NK-92 (cell line): ENCODE measurements around the gene FOXC2.

Experiments
- DNase-seq: peaks from one replicate; lab custom pipeline; 2025; ENCODE audit not compliant: unreplicated experiment; lab: John Stamatoyannopoulos, UW

FOXC2 gene

DNA sequence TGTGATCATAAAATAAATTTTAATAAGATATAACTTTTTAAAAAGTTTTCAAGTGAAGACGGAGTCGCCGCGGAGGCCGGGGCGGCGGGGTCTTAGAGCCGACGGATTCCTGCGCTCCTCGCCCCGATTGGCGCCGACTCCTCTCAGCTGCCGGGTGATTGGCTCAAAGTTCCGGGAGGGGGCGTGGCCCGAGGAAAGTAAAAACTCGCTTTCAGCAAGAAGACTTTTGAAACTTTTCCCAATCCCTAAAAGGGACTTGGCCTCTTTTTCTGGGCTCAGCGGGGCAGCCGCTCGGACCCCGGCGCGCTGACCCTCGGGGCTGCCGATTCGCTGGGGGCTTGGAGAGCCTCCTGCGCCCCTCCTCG is at the start of gene FOXC2:
TSS of gene FOXC2 (plus strand) at position 229 of the 365 bp plus-strand sequence. CDS start 507 bp downstream, outside the sequence.
- DNase-seq, result no peak

- no peak for DNase-seq
Measured at GRCh38 chr16:86517033-86517432, 49.6 kb upstream of the FOXC2 start.

- no peak for DNase-seq
Measured at GRCh38 chr16:86517652-86518258, 48.9 kb upstream of the FOXC2 start.

DNA sequence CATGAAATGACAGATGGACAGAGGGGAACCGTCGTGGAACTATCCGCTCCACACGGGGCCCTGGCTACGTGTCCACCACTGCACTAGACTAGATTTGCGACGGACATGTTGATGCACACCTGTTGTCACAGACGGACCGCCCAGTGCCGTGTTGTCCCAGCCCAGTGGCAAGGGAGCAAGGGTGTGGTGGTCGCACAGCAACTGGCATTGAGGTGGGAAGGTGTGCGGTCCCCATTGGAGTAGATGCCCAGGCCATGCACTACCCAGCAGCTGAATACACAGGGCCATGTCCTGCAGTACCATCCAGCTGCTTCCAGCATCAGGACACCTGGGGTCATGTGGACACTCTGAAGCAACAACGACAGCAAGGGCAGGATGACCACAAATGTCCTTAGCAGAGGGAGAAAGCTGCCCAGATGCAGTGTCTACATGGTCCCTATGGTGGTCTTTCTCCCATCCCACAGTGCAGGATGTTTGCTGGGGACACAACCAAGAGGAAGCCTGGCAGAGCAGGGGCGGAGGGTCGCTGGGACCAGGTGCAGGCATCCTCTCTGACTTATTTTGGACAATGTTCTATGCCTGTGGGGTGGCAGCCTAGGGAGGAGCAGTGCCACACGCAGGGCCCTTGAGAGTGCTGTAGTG is 47.5 kb upstream of the FOXC2 start:
- DNase-seq, result no peak

- DNase-seq, result no peak
Measured at GRCh38 chr16:86519649-86520316, 46.8 kb upstream of the FOXC2 start.

DNA sequence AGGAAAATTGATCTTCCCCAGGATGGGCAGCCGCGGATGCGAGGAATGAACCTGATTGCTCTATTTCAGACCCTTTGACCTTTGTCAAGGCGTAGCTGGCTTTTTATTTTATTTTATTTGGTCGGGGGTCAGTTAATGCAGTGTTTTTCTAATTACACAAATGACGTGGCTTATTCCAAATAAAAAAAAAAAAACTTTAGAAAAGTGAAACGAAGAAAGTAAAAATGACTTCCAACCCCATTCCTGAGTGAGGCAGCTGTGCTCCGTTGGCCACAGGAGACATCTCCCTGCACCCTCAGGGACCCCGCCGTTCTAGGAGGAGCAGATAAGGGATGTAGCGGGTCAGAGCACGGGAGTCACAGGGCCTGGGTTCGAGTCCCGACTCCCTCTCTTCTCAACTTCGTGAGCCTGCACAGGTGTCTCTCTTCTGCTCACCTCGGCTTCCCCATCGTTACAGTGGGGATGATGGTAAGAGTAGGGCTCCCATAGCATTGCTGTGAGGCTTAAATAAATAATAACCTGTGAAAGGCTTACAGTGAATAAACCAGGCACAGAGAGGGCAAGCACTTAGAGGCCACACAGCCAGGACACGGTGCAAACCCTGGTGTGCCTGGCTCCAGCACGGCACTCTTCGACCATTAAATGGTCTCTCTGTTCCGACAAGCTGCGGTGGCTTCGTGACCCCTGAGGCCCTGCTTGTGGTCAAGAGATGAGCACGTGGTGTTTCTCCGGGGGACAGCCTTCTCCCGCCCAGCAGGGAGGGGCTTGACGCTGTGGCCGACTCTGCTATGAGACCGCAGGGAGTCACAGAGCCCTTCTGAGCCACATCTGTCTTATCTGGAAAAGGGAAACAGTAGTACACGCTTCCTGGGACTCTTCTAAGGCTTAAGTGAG is 46.1 kb upstream of the FOXC2 start:
- no peak for DNase-seq

DNA sequence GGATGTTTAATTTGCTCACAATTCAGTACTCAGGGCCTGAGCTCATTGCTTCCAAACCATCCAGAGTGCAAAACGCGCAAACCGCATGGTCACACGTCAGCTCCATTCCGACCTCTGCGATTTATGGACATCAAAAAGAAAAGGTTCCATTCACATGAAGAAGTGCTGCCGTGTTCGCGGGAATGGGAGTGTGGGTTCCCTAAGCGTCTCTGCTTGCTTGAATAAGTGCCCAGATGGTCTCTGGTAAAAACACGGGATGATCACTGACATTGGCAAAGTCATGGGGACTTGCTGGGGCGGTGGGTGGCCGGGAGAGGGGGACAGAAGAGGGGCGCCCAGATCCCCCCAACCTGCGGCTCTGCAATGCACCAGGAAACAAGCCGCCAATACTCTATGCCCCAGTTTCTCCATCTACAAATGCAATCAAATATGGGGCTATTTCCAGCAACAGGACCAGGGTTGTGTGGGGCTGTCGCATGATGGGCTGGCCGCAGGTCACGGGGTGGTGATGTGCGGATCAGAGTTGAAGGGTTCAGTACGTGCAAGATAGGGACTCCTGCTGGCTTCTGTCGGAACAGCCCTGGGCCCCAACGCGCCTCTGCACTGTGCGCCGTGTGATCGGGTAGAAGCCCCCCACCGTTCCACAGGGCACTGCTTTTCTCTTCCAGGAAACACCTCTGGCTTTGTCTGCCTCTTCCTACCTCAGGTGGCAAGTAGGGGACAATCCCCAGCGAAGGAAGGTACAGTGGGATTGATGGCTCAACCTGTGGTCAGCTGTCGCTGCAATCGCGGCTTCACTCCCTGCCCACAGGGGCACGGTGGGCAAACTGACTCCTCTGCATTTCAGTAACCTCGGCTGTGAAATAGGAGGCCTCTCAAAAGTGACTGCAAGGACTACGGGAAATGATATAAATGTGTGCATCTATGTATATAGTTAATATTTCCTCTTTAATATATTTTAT is 45.1 kb upstream of the FOXC2 start:
- no peak for DNase-seq

DNA sequence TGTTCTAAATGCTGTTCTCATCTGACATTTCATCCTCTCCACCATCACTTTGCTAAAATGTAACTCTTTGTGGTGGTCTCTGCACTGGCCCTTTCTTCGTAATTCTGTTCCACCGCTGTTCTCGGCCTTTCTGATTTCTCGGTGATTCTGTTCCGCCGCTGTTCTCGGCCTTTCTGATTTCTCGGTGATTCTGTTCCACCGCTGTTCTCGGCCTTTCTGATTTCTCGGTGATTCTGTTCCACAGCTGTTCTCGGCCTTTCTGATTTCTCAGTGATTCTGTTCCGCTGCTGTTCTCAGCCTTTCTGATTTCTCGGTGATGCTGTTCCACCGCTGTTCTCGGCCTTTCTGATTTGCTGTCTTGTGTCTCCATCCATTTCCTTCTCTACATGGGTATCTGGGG is 44.0 kb upstream of the FOXC2 start:
- no peak for DNase-seq

DNA sequence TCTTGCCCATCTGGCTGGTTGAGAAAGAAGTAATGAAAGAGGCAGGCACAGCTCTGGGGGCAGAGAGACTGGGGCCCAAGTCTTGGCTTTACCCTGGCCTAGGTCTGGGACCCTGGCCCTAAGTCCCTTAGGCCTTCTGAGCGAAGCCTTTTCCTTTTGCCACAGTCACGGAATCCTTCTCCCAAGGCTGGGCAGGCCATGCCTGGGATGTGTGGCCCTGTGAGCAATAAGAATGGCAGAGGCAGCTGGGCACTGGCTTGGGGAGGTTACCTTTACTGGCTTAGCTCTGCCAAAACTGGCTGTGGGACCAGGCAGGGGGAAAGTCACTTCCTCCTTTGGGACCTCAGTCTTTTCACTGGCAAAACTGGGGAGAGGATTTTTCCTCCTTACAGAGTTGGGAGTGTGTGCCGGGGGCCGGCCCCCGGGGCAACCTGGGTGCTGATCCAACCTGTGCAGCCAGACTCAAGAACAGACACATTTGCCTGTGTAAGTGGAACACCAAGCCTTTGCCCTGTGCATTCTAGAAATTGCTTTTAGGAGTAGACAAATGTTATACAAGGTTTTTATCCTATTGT is 43.4 kb upstream of the FOXC2 start:
- DNase-seq, result no peak

GRCh38 chr16:86524029-86524428 is 42.6 kb upstream of the FOXC2 start:
- DNase-seq, result no peak

DNA sequence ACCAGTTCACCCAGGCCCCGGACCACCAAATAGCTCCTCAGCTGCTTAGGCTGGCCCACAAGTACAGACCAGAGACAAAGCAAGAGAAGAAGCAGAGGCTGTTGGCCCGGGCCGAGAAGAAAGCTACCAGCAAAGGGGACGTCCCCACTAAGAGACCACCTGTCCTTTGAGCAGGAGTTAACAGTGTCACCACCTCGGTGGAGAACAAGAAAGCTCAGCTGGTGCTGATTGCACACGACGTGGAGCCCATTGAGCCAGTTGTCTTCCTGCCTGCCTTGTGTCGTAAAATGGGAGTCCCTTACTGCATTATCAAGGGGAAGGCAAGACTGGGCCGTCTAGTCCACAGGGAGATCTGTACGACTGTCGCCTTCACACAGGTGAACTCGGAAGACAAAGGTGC is 40.9 kb upstream of the FOXC2 start:
- DNase-seq, result no peak

GRCh38 chr16:86527366-86527765 is 39.3 kb upstream of the FOXC2 start:
- DNase-seq, result no peak

DNA sequence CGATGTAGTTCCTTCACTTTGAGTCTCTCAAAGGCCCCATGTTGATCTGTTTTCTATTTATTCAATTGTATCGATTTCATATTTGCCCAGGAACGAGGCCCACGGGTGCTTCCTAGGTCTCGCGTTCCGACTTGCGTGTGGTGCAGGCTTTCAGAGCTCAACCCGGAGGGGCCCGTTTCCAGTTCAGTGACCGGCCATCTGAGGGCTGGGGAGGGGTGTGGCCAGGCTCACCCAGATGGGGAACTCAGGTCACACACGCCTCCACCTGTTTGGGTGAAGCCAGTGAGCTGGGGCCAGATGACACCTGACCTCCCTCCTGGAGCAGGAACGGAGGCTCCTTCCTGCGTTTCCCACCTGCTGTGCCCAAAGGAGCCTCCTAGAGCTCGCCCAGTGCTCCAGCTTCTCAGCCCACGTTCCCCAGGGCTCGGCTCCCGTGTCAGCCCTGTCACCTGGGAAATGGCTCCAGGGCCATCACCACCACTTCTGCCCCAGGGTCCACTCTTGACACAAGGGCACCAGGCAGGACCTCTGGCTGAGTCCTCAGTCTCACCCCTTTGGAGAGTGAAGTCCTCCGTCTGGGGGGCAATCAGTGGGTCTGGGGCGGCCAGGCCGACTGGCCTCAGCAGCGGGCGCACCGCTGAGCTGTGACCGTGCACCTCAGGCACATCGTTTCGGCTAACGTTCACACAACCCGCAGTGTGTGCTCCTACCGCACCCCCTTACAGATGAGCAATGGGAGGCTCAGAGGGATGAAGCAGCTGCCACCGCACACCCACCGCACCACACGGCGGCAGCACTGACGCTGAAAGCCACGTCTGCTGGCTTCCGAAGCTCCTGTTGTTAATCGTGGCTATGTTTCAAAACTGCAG is 38.3 kb upstream of the FOXC2 start:
- DNase-seq, result no peak

DNA sequence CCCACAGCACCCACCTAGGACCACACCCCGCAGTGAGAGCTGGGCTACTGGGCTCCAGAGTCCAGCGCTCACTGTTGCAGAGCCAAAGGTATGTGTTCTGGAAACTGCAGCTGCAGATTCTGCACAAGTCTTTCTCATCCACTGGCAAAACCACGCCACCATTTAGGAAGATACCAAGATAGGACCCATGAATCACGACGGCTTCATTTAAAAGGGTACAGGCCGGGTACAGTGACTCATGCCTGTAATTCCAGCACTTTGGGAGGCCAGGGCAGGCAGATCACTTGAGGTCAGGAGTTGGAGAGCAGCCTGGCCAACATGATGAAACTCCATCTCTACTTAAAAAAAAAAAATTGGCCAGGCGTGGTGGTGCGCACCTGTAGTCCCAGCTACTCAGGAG is 37.5 kb upstream of the FOXC2 start:
- DNase-seq, result no peak

GRCh38 chr16:86530251-86531190 is 36.1 kb upstream of the FOXC2 start:
- no peak for DNase-seq

GRCh38 chr16:86531191-86531545 is 35.5 kb upstream of the FOXC2 start:
- DNase-seq, result no peak

GRCh38 chr16:86531641-86532525 is 34.7 kb upstream of the FOXC2 start:
- no peak for DNase-seq
